Colonic mucosa (tissue), 4 donors: Measurements from ENCODE around the gene SPATA7. TPM values are rescaled to one million over a fixed set of nuclear protein-coding genes. Genes with fewer than 3 reads are reported as not detected.
A peak's percentile ranks its signal among the peaks of the same experiment; 100 is the strongest.

Experiments used
- DNase-seq: peaks from one replicate; pipeline ENCODE4 v3.0.0-alpha.2; 2020
- H3K27ac ChIP-seq: fragments of 200-600 bp; one replicate; pipeline ENCODE4 v1.8.0; 2021
- H3K27me3 ChIP-seq: fragments of 200-600 bp; one replicate; pipeline ENCODE4 v1.8.0; 2021
- H3K36me3 ChIP-seq: fragments of 200-600 bp; one replicate; pipeline ENCODE4 v1.8.0; 2021
- H3K4me1 ChIP-seq: fragments of 200-600 bp; one replicate; pipeline ENCODE4 v1.8.0; 2021; ENCODE audit warnings: mild to moderate bottlenecking
- H3K4me3 ChIP-seq: fragments of 200-600 bp; one replicate; pipeline ENCODE4 v1.8.0; 2021
- H3K9ac ChIP-seq, 2 donors: one replicate each; pipeline ENCODE4 v1.7.0; 2013; ENCODE audit warnings: control low read depth in 2 of 2, low read depth in 2 of 2, low read length in 2 of 2
- H3K9me3 ChIP-seq: fragments of 200-600 bp; one replicate; pipeline ENCODE4 v1.8.0; 2021
- intact Hi-C: fragments of 100-400 bp; cut with DNase I; formaldehyde crosslinking; loops from one replicate; pipeline ENCODE4 v1.14.1; 2022
- total RNA-seq, 2 donors: library from RNA; stranded (reverse); fragmentation: NEBNext Ultra II Directional in 1 of 2; extraction: Animal tissue kit (Norgen Biotek cat#: 25700) in 1 of 2; gene quantifications; one replicate each; pipeline ENCODE4 v1.2.1, GENCODE V29; 2021
- TF ChIP-seq, protein P1 (sequence below): fragments of 200-600 bp; IDR thresholded peaks from one replicate; pipeline ENCODE4 v1.8.0; 2022; ENCODE audit warnings: antibody characterized with exemption, mild to moderate bottlenecking
- donor health status: healthy.
- donor health status: DM: no; HTN: no; CAD: no.
- donor health status: DM: no; HTN: no; CAD: no.

Gene SPATA7
- total RNA-seq = 1 to 10 TPM; 3.9 to 5.3 TPM

GRCh38 chr14:88385212-88386101 lies at the start of gene SPATA7:
TSS of gene SPATA7 (plus strand) at chr14:88385657. CDS start at chr14:88385819, 162 bp downstream.
- Histone ChIP-seq H3K4me1 (no peaks in the 10 kb centered on the region), H3K9me3 (no peaks in the 10 kb centered on the region), H3K27ac (peak within 1 kb of the TSS; percentile 67), H3K9ac (peak within 1 kb of the TSS; percentile 68 to 87), H3K27me3 (no peaks in the 10 kb centered on the region), H3K36me3 (no peaks in the 10 kb centered on the region), H3K4me3 (peak within 1 kb of the TSS; percentile 96)
- TF ChIP-seq, protein P1, sequence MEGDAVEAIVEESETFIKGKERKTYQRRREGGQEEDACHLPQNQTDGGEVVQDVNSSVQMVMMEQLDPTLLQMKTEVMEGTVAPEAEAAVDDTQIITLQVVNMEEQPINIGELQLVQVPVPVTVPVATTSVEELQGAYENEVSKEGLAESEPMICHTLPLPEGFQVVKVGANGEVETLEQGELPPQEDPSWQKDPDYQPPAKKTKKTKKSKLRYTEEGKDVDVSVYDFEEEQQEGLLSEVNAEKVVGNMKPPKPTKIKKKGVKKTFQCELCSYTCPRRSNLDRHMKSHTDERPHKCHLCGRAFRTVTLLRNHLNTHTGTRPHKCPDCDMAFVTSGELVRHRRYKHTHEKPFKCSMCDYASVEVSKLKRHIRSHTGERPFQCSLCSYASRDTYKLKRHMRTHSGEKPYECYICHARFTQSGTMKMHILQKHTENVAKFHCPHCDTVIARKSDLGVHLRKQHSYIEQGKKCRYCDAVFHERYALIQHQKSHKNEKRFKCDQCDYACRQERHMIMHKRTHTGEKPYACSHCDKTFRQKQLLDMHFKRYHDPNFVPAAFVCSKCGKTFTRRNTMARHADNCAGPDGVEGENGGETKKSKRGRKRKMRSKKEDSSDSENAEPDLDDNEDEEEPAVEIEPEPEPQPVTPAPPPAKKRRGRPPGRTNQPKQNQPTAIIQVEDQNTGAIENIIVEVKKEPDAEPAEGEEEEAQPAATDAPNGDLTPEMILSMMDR = no peak
- intact Hi-C loops = loop anchor here (10.0 kb wide), 2 partner anchors 371 to 441 kb away; no protein-coding TSS in a partner anchor
- DNase-seq = peak; percentile 95

GRCh38 chr14:88340357-88340756 lies 45.1 kb upstream of the SPATA7 start:
- Histone ChIP-seq H3K4me1 (no peaks in the 10 kb centered on the region), H3K36me3 (no peaks in the 10 kb centered on the region), H3K9ac (no peak overlapping the region), H3K9me3 (no peaks in the 10 kb centered on the region), H3K27me3 (no peaks in the 10 kb centered on the region), H3K27ac (no peak overlapping the region), H3K4me3 (no peak overlapping the region)
- TF ChIP-seq, protein P1 = no peak
- intact Hi-C loops = no loop called here
- no peak for DNase-seq

GRCh38 chr14:88342980-88343379 lies 42.5 kb upstream of the SPATA7 start:
- Histone ChIP-seq H3K4me3 (no peak overlapping the region), H3K4me1 (no peaks in the 10 kb centered on the region), H3K9ac (no peak overlapping the region), H3K36me3 (no peaks in the 10 kb centered on the region), H3K27ac (no peak overlapping the region), H3K27me3 (no peaks in the 10 kb centered on the region), H3K9me3 (no peaks in the 10 kb centered on the region)
- intact Hi-C loops = no loop called here
- no peak for DNase-seq
- TF ChIP-seq, protein P1 = no peak

GRCh38 chr14:88346048-88346639 lies 39.3 kb upstream of the SPATA7 start:
- H3K9me3 ChIP-seq = no peaks in the 10 kb centered on the region
- TF ChIP-seq, protein P1 = no peak
- no peak overlapping the region for H3K4me3 ChIP-seq
- no peaks in the 10 kb centered on the region for H3K27me3 ChIP-seq
- H3K36me3 ChIP-seq = no peaks in the 10 kb centered on the region
- no peak for DNase-seq
- no peak overlapping the region for H3K27ac ChIP-seq
- H3K4me1 ChIP-seq = no peaks in the 10 kb centered on the region
- intact Hi-C loops = no loop called here
- H3K9ac ChIP-seq = no peak overlapping the region

DNA sequence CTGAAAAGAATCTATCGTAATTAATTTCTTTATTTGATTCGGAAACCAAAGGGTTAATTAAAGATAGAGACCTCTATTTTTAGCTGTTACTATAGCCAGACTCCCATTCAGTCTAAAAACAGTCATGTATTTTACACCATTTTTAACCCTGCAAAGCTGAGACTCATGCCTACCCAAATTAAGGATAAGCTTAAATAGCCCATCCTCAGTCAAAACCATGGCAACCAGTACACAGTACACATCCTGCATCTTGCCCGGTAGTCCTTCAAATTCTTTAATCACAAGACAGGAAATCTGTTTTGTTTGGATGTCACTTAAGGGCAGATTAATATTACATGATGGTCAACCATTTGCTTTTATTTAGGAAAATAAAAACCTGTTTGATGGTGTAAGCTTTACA lies 36.9 kb upstream of the SPATA7 start:
- H3K27me3 ChIP-seq = no peaks in the 10 kb centered on the region
- intact Hi-C loops = no loop called here
- no peak overlapping the region for H3K9ac ChIP-seq
- no peaks in the 10 kb centered on the region for H3K4me1 ChIP-seq
- no peaks in the 10 kb centered on the region for H3K36me3 ChIP-seq
- H3K4me3 ChIP-seq = no peak overlapping the region
- no peaks in the 10 kb centered on the region for H3K9me3 ChIP-seq
- DNase-seq = no peak
- TF ChIP-seq, protein P1 = no peak
- no peak overlapping the region for H3K27ac ChIP-seq
